IPS DF 4.7 (cell line): Measurements from ENCODE around the gene KLHDC7A.
A peak's percentile ranks its signal among the peaks of the same experiment; 100 is the strongest.

Experiments
- DNase-seq: peaks from one replicate; pipeline ENCODE4 v3.0.0-alpha.2; 2013; ENCODE audit warnings: low spot score; ENCODE audit errors: extremely low read depth

KLHDC7A gene

DNA sequence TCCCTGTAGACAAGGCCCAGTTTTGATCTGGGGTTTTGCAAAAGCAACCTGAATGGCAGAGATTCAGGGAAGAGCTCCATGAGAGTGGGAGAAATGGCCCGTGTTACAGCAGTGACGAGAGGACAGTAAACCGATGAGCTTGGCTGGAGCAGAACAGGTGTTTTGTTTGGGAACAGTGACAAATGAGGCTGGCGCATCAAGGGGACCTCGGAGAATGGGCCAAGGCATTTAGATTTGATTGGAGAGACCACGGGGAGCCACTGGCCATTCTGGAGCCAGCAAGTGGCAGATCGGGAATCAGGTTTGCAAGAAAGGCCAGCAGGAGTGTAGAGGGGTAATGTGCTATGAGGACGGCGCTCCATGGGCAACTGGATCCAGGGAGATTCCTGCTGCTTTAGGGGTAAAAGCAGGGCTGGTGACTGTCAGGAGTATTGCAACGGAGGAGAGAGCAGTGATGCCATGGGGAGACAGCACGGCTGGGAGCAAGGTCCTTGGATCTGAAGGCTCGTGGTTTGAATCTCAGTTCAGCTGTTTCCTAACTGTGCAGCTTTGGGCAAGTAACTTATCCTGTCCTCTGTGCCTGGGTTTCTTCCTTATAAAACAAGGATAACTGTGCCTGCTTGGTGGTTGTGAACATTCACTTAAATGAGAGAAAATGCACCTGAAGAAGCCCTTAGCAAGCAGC is 9.9 kb upstream of the KLHDC7A start:
- no peak for DNase-seq

DNA sequence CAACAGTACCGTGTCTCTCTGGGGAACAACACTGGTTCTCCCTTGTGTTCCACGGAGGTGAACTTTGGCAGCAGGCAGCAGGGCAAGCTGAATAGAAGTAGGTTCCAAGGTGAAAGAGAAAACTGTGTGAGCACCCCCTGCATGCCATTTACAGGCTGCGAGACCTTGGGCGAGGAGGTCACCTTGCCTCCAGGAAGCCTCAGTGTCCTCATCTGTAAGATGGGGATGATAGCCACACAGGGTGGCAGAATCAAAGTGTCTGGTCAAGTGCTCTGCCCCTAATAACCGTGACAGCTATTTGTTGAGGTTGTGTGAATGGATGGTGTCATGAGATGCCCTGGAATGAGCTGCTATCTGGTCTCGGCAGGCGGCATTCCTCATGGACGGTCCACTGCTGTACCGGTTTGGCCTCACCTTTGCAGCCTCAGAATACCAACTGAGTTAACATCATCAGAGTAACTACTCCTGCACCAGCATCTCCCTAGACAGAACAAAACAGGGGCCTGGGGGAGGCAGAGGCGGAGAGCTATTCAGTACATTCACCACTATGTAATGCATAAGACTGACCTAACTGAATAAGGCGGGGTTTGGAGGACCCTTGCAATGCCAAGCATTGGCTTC is 7.4 kb upstream of the KLHDC7A start:
- DNase-seq: no peak

DNA sequence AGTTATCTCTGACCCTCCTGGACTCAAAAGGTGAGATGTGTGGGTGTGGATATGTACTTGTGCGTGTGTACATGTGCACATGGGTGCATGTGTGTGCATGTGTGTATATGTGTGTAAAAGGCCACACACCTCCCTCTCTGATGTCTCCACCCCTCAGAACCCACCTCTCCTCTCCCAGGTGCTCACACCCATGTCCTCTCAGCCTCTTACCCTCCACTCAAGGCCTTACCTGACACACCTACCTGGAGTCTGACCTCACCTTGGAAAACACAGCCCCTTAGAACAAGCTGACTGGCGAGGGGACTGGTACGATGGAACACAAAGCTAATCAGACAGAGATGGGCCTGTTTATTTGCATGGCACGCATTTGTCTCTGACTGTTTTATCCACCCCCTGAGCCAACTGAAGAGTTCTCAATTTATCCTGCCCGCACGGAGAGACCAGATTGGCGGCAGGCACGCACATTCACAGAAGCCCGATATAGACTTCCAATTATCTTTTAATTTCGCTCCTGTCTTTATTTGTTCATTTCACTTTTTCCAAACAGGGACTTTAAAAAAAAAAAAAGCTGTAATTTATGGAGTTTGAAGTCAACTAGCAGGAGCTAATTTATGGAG is 6.1 kb upstream of the KLHDC7A start:
- no peak for DNase-seq

DNA sequence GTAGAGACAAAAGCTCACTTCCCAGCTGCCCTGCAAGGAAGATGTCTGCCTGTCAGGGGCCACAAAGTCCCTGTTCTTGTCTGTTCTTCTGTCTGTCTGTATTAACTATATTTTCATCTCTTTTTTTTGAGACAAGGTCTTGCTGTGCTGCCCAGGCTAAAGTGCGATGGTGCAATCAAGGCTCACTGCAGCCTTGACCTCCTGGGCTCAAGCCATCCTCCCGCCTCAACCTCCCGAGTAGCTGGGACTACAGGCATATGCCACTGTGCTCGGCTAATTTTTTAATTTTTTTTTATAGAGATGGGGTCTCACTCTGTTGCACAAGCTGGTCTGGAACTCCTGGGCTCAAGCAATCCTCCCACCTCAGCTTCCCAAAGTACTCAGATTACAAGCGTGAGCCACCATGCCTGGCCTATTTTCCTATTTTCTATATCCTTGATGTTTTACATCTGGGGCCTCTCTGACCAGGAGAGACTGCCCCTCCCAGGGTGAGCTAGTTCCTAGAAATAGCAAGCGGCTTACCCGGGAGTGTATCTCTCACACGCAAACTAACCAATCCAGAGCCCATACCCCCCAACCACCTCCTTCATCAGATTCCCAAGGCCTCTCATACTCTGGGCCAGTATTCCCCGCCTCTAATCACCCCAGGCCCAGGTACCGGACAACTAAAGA is 5.4 kb upstream of the KLHDC7A start:
- no peak for DNase-seq

DNA sequence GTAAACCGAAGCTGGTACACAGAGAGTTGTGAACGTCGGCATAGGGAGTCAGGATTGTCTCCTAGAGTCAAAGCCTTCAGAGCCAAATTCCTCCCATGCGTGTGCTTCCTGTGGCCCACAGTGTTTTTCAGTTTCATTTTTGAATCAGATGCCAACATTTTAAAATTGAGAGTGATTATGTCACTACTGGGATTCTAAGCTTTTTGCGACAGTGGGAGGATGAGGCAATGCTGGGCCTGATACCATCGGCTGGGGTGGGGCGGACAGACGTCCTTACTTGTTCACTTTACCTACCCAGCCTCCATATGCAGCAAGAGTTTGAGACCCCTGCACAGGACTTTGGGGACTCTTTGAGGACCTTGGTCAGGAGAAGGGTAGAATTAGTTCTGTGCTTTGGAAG is 1.3 kb upstream of the KLHDC7A start:
- no peak for DNase-seq

DNA sequence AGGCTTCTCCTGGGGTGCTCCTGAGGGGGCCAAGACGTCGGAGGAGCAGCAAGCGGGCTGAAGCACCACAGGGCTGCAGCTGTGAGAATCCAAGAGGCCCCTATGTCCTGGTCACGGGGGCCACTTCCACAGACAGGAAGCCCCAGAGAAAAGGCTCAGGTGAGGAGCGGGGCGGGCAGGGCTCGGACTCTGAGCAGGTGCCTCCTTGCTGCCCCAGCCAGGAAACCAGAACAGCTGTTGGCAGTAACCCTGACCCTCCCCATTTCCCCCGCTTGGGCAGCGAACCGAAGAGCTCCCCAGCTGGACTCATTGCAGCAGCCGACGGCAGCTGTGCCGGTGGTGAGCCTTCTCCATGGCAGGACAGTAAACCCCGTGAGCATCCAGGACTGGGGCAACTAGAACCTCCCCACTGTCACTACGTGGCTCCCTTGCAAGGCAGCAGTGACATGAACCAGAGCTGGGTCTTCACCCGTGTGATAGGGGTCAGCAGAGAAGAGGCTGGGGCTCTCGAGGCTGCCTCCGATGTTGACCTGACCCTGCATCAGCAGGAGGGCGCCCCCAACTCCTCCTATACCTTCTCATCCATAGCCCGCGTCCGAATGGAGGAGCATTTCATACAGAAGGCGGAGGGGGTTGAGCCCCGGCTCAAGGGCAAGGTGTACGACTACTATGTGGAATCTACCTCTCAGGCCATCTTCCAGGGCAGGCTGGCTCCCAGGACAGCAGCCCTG is 625 bp downstream of the KLHDC7A start:
- no peak for DNase-seq

DNA sequence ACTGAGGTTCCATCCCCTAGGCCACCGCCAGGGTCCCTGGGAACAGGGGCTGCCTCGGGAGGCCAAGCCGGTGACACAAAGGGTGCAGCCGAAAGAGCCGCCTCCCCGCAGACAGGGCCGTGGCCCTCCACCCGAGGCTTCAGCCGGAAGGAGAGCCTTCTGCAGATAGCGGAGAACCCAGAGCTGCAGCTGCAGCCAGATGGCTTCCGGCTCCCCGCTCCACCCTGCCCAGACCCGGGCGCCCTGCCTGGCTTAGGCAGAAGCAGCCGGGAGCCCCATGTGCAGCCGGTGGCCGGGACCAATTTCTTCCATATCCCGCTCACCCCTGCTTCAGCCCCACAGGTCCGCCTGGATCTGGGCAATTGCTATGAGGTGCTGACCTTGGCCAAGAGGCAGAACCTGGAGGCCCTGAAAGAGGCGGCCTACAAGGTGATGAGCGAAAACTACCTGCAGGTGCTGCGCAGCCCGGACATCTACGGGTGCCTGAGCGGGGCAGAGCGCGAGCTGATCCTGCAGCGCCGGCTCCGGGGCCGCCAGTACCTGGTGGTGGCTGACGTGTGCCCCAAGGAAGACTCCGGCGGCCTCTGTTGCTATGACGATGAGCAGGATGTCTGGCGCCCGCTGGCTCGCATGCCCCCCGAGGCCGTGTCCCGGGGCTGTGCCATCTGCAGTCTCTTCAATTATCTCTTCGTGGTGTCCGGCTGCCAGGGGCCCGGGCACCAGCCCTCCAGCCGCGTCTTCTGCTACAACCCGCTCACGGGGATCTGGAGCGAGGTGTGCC is 1.4 kb downstream of the KLHDC7A start:
- no peak for DNase-seq

DNA sequence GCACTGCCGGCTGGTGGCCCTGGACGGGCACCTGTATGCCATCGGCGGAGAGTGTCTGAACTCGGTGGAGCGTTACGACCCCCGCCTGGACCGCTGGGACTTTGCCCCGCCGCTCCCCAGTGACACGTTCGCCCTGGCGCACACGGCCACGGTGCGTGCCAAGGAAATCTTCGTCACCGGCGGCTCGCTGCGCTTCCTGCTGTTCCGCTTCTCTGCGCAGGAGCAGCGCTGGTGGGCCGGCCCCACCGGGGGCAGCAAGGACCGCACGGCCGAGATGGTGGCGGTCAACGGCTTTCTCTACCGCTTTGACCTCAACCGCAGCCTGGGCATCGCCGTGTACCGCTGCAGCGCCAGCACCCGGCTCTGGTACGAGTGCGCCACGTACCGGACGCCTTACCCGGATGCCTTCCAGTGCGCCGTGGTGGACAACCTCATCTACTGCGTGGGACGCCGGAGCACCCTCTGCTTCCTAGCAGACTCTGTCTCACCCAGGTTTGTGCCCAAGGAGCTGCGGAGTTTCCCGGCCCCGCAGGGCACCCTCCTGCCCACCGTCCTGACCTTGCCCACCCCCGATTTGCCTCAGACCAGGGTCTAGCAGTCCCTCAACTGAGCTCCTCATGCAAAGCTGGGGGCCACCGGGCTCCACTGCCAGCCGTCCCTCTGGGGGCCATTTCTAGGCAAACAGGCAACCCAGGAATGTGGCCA is 2.1 kb downstream of the KLHDC7A start:
- no peak for DNase-seq

DNA sequence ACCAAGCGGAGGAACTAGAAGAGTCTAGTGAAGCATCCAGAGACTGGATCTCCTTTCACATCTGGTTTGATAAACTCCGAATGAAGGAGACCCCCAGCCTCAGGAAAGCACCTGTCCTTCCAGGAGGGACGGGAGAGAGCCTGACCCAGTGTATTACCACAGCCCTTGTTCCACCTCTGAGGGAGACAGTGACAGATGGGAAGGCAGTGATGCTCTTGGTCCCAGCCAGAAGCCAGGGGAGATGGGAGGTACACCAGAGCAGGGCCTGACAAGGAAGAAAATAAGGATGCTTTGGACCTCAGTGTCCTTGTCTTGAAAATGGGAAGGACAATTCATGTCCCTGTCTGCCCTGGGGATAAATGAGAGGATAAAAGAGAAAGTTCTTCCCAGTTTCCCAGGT is 3.5 kb downstream of the KLHDC7A start:
- DNase-seq: no peak

DNA sequence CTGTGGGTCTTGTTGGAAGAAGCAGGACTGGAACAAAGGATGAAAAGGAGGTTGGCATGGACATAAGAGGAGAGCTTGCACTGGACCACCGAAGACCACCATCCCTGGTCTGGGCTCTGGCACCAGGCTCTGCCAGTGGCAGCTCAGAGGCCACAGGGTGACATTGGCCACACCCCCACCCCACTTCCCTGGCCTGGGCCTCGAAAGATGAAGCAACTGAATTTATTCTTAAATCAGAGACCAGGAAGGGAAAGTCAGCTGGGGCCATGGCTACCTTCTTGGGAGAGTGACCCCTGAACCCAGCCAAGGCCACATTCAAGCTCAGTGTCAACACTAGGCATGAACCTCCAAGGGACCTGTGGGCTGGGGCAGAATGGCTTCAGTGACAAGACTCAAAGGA is 4.0 kb downstream of the KLHDC7A start:
- no peak for DNase-seq

DNA sequence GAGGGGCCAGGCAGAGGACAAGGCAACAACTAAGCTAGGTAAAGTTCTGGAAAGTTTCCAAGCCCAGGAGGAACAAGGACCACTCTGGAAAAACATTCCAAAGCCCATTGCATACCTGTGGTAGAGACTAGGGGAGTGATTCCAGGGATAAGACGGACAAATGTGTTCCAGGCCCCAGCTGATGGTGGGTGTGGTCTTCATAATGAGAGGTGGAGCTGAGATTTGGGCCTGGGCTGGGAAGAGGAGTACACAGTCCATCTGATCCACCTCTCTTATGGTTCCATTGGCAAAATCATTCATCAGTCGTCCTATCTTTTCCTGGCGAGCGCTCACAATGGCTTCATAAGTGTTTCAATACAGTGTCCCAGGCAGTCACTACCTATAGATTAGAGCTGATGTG is 4.5 kb downstream of the KLHDC7A start:
- no peak for DNase-seq

DNA sequence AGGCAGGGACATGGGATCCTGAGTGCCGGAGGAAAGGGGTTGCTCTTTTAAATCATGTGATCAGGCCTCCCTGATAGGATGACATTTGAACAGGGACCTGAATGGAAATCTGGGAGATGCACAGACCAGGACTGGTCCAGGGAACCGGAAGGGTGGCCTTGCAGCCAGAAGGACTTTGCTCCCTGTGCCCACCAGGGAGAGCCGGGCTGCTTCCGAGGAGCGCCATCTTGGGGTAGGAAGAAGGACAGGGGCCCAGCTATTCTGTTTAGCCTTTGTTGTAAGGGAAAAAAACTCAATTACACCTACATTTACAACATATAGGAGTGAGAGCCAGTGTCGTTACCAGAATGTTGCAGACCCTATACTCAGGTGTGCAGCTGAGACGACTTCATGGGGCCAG is 5.5 kb downstream of the KLHDC7A start:
- peak; percentile 22 for DNase-seq

DNA sequence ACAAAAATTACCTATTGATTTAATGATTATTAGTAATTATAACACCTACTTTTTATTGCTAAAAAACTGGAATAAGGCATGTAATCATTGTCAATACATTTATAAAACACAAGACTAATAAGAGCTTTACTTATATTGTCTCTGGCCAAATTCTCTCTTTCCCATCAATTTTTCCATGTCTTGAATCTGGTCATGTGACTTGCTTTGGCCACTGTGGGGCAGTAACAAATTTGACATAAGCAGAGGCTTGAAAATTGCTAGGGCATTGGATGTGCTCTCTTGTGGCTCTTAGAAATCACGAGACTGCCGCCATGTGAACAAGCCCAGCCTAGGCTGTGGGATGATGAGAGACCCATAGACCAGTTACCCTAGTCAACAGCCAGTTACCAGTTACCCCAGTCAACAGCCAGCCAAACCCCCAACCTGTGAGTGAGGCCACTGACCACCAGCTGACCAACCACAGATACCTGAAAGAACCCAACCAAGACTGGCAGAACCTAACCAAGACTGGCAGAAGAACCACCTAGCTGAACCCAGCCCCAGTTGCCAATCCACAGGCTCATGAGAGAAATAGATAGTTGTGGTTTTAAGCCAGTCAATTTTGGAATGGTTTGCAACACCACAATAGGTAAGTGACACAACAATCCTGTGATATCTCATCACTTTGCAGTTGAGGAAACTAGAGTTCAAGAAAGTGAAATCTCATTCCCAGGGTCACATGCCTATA is 8.8 kb downstream of the KLHDC7A start:
- no peak for DNase-seq

DNA sequence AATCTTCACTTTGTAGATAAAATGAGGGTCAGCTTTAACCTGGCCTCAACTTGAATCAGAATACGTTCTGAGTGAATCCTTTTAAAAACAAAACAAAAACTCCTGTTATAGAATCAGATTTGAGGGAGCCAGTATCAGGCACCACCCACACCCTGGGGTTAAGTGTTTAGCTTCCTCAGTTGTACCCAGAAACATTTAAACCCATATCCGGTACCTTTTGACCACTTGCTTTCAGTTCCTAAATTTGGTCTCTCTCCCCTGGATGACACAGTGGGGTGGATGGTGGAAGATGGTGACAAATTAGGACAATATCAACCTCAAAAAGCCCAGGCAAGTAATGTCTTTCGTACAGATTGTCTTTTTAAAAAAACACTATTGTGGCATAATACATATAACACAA is 10.4 kb downstream of the KLHDC7A start:
- DNase-seq: no peak

DNA sequence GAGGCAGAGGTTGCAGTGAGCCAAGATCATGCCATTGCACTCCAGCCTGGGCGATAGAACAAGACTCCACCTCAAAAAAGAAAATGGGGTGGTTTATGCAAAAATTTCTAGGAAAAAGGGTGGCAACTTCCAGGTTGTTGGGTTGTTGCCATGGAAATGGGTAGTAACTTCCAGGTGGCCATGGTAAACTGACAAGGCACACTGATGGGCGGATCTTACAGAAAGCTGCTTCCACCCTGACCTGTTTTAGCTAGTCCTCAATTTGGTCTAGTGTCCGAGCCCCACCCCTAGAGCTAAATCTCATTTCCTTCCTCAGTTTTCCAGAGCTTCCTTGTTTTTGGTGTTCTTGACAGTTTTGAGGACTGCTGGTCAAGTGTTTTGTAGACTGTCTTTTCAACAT is 13.6 kb downstream of the KLHDC7A start:
- no peak for DNase-seq

DNA sequence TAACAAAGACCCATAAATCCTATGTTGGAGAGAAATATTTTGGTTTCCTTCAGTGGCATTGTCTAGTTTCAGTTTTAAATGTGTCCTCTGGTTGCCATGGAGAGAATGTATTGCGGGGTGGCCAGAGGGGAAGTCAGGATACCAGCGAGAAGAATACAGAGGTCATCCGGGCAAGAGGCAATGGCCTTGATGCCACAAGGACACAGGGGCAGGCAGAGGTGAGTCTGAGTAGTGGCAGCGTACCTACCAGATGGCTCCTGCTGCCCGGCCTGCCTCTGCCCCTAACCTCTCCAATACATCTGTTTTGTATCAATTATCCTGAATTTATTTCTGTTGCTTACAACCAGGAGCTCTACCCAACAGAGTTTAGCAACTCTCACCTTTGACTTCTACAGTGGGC is 14.9 kb downstream of the KLHDC7A start:
- no peak for DNase-seq

DNA sequence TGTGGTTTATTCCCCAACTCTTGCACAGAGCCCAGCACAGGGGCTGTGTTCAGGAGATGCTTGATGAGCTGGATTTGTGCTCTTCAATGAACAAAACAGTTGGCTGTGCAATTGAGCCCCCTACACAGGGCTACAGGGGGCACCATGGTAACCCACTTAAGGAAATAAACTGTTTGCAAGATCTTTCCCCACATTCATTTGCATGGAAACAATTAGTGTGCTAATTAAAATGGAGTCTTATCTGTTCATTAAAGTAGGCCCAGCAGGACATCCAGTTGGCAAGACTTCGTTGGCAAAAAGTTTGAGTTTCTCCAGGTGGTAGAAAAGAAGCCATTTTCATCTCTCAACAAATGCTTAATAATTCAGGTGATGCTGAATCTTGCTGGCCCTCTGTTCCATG is 15.3 kb downstream of the KLHDC7A start:
- DNase-seq: no peak

DNA sequence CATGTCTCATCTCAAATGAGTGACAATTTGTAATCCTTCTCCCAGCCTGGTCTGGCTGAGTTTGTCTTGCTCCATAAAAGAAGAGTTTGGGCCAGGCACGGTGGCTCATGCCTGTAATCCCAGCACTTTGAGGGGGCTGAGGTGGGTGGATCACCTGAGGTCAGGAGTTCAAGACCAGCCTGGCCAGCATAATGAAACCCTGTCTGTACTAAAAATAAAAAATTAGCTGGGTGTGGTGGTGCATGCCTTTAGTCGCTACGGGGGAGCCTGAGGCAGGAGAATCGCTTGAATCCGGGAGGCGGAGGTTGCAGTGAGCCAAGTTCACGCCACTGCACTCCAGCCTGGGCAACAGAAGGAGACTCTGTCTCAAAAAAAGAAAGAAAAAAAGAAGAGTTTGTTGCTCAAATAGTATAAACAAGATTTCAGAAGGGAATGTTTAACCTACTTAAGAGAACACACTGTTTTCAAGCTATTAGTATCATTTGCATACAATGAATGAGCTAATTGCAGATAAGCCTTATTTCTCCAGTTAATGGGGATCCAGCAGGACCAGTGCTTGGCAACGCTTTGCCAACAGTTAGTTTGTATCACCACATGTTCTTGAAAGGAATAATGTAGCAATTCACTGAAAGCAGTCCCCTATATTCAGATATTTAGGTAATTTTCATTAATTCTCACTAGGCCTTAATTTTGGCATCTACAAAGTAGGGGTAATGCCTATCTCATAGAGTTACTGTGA is 15.9 kb downstream of the KLHDC7A start:
- no peak for DNase-seq

DNA sequence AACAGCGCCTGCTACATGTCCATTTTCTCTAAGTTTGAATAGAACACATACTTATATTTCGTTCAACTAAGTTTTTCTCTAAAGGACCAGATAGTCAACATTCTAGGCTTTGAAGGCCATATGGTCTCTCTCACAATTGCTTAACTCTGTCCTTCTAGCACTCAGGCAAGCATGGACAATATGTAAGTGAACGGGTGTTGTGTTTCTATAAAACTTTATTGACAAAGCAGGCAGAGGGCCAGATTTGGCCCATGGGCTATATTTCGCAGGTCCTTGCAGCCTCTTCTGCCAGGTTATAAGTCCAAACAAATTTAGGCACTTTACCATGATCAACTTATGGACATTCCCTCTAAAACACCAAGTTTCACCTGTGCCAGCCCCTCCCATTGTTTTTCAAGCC is 21.1 kb downstream of the KLHDC7A start:
- no peak for DNase-seq
